ENCODE results near the gene TSR1.
"Not testable (repeated sequence)": the region's sequence is repeated elsewhere in the genome, so short reads cannot be mapped to it uniquely, and the experiment has no call there.

Gene TSR1

DNA sequence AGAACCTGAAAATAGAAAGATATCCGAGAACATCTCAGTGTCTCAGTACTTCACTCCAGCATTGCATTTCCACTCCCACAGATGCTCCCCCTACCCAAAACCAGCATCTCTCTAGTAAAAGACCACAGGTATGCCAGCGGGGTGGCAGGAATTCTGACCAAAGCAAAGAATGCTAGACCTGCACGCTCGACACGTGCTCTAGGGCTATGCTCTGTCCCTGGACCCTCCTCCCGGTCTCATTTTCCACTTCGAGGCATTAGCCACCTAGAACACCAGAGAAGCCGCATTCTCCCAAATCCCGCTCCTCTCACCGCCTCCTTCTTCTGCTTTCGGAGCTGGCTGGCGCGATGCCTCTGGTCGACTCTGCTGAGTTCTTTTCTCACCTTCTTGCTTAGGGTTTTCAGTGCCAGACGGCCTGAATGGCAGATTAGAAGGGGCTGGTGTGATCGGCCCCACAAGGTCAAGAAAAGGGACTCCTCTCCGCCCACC, 487 bp downstream of the TSR1 start:
- no peak for DNase-seq

DNA sequence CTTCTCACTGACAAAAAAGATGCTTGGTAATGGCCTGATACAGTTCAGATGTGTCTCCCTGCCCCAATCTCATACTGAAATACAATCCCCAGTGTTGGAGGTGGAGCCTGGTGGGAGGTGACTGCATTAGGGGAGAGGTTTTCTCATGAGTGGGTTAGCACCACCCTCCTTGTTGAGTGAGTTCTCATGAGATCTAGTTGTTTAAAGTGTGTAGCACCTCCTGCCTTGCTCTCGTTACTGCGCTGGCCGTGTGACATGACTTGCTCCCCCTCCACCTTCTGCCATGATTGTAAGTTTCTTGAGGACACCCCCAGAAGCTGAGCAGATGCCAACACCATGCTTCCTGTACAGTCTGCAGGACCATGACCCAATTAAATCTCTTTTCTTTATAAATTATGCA, 5.0 kb downstream of the TSR1 start:
- DNase-seq: no peak

DNA sequence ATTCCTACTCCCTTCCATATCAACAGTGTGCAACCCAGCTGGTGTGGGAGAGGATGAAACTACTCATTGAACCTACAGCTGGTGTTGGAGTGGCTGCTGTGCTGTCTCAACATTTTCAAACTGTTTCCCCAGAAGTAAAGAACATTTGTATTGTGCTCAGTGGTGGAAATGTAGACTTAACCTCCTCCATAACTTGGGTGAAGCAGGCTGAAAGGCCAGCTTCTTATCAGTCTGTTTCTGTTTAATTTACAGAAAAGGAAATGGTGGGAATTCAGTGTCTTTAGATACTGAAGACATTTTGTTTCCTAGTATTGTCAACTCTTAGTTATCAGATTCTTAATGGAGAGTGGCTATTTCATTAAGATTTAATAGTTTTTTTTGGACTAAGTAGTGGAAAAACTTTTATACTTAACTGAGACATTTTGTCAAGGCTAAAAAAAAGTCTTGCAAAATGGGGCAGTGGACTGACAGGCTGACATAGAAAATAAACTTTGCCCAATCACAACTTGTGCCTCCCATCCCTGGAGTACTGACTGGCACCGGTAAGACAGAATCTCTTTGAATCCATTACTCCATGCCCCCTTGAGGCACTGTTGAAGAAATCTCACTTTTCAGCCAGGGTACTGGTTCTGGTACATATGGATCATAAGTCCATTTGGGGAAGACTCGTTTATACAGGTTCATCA, 12.5 kb downstream of the TSR1 start:
- DNase-seq: no peak

DNA sequence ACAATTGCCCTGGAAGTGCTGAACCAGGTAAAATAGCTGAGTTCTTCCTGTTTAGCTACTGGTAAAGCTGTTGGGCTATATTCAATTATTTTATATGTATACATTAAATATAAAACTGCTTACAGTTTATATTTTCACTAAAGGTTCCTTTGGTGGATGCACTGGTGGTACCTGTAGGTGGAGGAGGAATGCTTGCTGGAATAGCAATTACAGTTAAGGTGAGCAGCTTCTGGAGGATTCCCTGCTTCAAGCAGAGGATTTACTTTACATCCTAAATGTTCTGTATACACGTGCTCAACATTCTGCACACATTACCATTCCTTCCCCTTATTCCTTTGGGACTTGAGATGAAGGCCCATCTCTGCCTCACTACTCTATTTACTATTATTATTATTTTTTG, 14.9 kb downstream of the TSR1 start:
- no peak for DNase-seq

DNA sequence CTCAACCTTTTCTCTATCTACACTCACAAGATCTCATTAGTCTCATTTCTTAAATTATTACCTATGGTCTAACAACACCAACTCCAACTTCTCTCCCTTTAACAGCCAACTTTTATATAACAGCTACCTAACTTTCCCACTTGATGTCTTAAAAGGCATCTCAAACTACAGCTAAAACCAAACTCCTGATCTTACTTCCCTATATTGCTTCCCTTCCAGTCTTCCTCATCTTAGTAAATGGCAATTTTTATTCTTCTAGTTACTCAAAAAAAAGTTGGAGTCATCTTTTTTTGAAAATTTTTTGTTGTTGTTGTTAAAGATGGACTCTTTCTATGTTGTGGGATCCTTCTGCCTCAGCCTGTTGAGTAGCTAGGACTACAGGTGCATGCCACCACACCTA, 17.2 kb downstream of the TSR1 start:
- DNase-seq: no peak

GRCh38 chr17:2317796-2318195, 18.5 kb downstream of the TSR1 start:
- no peak for DNase-seq

DNA sequence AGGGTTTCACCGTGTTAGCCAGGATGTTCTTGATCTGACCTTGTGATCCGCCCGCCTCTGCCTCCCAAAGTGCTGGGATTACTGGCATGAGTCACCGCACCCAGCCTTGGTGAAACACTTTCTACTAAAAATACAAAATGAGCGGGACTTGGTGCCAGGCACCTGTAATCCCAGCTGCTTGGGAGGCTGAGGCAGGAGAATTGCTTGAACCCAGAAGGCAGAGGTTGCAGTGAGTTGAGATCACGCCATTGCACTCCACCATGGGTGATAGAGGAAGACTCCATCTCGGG, 19.4 kb downstream of the TSR1 start:
- DNase-seq: not testable (repeated sequence)

GRCh38 chr17:2312736-2313135, 23.5 kb downstream of the TSR1 start:
- DNase-seq: no peak

DNA sequence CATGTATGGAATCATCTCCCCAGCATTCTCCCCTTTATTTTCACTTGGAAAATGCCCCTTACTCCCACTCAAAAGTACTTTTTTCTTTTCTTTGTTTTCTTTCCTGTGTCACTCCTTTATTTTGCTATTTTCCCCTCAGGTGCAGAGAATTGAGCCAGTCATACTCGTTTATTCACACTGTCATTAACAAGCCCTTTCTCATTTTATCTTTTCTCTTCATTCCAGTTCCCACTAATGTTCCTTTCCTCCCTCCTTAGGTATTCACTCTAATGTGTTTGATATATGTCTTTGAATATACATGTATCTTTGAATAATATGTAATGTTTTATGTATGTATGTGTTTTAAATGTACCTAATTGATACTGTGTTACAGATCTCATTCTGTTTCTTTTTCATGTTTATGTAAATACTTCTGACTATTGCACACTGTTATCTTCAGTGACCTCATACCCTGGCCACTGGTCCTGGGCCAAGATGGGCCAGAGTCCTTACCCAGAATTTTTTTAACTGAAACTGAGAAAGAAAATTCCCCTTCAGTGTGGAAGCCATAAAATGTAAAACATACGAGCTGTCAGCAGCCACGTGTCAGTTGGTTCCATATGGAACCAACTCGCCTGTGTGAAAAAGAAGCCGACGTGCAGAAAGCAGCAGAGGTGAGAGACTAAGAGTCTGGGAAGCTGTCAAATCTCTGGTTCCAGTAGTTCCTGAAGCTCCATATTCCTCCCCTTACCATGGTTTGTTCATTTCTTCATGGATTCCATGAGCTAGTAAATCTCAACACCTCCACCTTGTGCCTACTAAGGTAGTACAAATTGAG, 26.7 kb downstream of the TSR1 start:
- DNase-seq: no peak

- no peak for DNase-seq
Observed at GRCh38 chr17:2304931-2305330, 31.3 kb downstream of the TSR1 start.

DNA sequence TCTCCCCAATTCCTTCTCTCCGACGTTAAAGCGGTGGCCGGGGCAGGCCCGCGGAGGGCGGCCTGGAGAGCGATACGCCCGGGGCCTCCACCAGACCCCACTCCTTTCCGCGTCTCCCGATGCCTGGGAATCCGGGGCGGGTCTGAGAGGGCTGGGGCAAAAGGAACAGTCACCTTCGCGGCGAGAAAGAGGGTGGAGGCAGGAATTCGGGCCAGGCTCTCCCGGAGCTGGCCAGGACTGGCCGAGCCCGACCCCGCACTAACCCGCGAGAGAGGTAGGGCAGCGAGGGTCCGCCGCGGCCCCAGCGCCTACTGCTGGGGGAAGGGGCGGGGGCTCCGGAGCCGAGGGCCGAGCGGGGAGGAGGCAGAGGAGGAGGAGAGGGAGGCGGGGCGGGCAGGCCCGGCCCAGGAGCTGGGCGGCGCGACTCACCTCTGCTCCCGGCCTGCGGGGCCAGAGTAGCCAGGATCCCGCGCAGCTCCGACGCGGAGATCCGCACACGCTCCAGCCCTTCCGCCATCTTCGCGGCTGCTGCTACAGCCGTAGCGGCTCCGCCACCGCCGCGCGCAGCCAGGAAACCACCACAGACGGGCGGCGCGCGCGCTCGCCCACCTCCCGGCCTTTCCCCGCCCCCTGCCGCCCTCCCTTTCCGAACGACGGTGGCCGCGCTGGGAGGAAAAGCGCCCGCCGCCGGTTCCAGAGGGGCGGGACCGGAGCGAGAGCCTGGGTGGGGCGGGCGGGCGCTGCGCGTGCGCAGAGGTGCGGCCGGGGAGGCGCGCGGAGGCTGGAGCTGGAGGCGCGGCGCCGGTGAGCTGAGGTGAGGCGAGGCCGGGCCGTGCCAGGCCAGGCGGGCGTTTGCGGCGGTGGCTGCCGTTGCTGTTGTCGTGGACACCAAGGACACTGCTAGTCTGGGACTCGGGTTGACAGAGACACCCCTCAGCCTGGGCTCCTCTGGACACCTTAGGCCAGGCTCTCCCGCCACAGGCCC, 32.8 kb downstream of the TSR1 start, which contains the start of the genes SMG6 and SRR:
Gene SMG6 (minus strand): TSS at position 582 of the 985 bp plus-strand sequence. CDS start 65 bp downstream, at position 517.
Gene SRR (plus strand): TSS at position 747 of the 985 bp plus-strand sequence. CDS start 11,611 bp downstream, outside the sequence.
- DNase-seq: peak; percentile 95

GRCh38 chr17:2302778-2303203, 33.5 kb downstream of the TSR1 start:
- DNase-seq: no peak

DNA sequence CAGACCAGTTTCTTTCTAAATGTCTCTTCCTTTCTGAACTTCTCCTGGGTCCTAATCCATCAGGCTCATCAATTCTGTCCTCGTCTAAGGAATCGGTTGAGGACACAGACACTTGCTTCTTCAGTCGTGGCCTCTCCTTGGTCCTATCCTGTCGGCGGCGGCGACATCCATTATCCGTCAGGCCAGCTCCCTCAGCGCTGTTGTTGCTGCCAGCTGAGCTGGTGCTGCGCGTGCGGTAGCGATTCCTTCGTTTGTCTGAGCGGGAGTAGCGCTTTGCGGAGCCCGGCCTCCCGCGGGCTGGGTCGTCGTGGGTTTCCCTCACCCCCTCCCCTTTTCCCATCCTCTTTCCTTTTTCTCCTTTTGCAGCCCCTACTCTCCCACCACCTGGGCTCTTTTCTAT, 36.5 kb downstream of the TSR1 start:
- DNase-seq: no peak

- DNase-seq: no peak
Observed at GRCh38 chr17:2299136-2299535, 37.1 kb downstream of the TSR1 start.

DNA sequence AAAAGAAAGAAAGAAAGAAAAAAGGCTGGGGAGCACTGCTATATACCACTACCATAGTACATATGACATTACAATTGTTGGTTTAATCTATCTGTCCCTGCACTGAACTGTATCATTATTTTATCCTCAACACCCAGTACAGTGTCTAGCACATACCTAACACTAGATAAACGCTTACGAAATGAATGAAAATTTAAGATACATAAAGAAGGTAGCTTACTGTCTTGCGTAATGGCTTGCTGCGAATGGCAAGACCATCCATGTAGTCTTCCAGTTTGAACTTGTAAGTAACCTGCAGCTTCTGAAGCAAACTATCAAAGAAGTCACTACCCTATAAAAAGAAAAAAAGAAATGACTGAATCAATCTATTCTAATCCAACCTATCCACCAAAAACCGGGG, 39.2 kb downstream of the TSR1 start:
- DNase-seq: no peak

DNA sequence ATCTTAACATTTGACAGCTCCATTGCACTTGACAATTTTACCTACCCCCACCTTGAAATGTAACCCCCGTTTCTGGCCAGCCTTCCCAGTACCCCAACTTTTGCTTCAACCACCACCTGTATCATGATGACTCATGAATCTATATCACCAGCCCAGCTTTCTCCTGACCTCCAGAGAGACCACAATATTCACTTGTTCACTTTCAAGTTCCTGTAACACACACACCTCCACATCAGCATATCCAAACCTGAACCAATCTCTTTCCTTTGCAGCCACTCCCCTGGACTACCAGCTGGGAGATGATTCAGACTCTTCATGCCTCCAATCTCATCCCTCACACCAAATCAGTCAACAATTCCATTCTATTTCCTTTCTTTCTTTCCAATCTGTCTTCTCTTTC, 40.7 kb downstream of the TSR1 start:
- peak; percentile 42 for DNase-seq

- DNase-seq: no peak
Observed at GRCh38 chr17:2292100-2292499, 44.2 kb downstream of the TSR1 start.

GRCh38 chr17:2289878-2290478, 46.3 kb downstream of the TSR1 start:
- no peak for DNase-seq

DNA sequence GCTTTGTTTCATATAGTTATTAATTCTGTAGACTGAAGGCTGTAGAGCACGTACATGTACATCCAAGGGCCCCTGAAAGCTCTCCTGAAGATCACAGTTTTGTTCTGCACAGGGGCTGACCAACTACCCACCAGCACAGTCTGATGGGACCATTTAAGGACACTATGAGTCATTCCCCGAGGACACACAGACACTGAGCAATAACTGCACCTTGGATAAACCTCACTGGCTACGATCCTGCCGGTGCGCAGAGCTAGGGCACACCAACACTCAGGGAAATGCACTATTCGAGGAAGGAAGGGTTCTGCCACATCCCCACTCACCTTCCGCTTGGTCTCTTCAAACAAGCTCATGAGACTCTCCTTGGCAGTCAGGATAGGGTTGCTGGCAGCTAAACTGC, 53.0 kb downstream of the TSR1 start:
- no peak for DNase-seq

GRCh38 chr17:2282297-2282873, 53.9 kb downstream of the TSR1 start:
- peak; percentile 60 for DNase-seq

DNA sequence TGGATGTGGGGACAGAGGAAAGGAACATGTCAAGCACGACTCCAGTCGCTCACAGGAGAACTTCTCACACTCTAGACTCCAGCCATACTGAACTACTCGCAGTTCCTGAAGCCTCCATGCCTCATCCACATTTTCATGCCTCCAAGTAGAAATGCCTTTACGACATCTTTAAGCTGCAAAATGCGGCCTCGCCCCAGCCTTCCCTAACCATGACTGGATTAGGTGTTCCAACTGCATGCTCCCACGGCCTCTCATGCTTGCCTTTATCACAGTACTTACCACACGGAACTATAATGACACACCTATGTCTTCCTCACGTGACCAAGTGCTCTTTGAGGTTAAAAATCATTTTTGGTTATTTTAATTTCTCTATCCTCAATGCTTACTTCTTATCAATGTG, 56.5 kb downstream of the TSR1 start:
- DNase-seq: no peak
